IMR-90 (cell line): ENCODE data around the gene ITSN1. TPM values are rescaled to one million over a fixed set of nuclear protein-coding genes. Genes with fewer than 3 reads are reported as not detected.

Source experiments
- ATAC-seq: fragments of 200-7000 bp; cut with Tn5 transposase; 2 replicates; pipeline ENCODE4 v1.9.1; 2020; ENCODE audit warnings: low read depth, mild to moderate bottlenecking, moderate library complexity
- BruUV-seq: library from RNA; stranded (reverse); fragments of 400-500 nt; replicated peaks from 2 replicates; lab custom pipeline; 2021; lab: Mats Ljungman, UMichigan
- CTCF ChIA-PET: fragments of 300-600 bp; formaldehyde crosslinking; extraction: SDS; loops from one replicate; lab custom pipeline; 2021; ENCODE audit warnings: antibody characterized with exemption; lab: Yijun Ruan, JAX
- POLR2A ChIA-PET: fragments of 300-600 bp; sonication (Branson Sonifier 250); formaldehyde crosslinking; loops from one replicate; lab custom pipeline; 2022; ENCODE audit warnings: antibody characterized with exemption; ENCODE audit not compliant: unreplicated experiment; lab: Charles Lee
- DNase-seq: peaks from one replicate; pipeline ENCODE4 v3.0.0; 2013
- H2AFZ ChIP-seq: replicated peaks from 2 replicates; pipeline ENCODE3; 2013; ENCODE audit warnings: low read length, mild to moderate bottlenecking; ENCODE audit not compliant: poor library complexity
- H2AK5ac ChIP-seq: 2 replicates; pipeline ENCODE4 v1.6.1; 2013; ENCODE audit warnings: low read depth, low read length, inconsistent platforms
- H2AK9ac ChIP-seq: replicated peaks from 2 replicates; pipeline ENCODE3; 2013; ENCODE audit warnings: mild to moderate bottlenecking, low read depth, low read length, moderate library complexity; ENCODE audit not compliant: poor library complexity
- H2BK120ac ChIP-seq: 2 replicates; pipeline ENCODE4 v1.6.1; 2013; ENCODE audit warnings: low read depth, low read length, inconsistent platforms
- H2BK15ac ChIP-seq: 3 replicates; pipeline ENCODE4 v1.6.1; 2013; ENCODE audit warnings: low read depth, low read length, inconsistent platforms
- H2BK20ac ChIP-seq: 2 replicates; pipeline ENCODE4 v1.6.1; 2013; ENCODE audit warnings: low read depth, mild to moderate bottlenecking, inconsistent platforms, low read length, moderate library complexity
- H2BK5ac ChIP-seq: 2 replicates; pipeline ENCODE4 v1.6.1; 2013; ENCODE audit warnings: mild to moderate bottlenecking, low read depth, low read length, inconsistent platforms; ENCODE audit not compliant: poor library complexity, severe bottlenecking
- H3K14ac ChIP-seq: replicated peaks from 2 replicates; pipeline ENCODE4 v1.6.1; 2013; ENCODE audit warnings: low read depth, low read length, inconsistent platforms
- H3K18ac ChIP-seq: 2 replicates; pipeline ENCODE4 v1.6.1; 2013; ENCODE audit warnings: low read depth, low read length, control low read depth
- H3K23ac ChIP-seq: 2 replicates; pipeline ENCODE4 v1.6.1; 2013; ENCODE audit warnings: low read depth, low read length, inconsistent platforms
- H3K27ac ChIP-seq: 2 replicates; pipeline ENCODE4 v1.5.1; 2013; ENCODE audit warnings: mild to moderate bottlenecking, control low read depth, low read length; ENCODE audit not compliant: insufficient read depth
- H3K27me3 ChIP-seq: 2 replicates; pipeline ENCODE4 v1.6.1; 2013; ENCODE audit warnings: low read length; ENCODE audit not compliant: control insufficient read depth, insufficient read depth
- H3K36me3 ChIP-seq: 2 replicates; pipeline ENCODE4 v1.6.1; 2013; ENCODE audit warnings: low read length, mixed read lengths; ENCODE audit not compliant: control insufficient read depth, insufficient read depth
- H3K4ac ChIP-seq: 2 replicates; pipeline ENCODE4 v1.6.1; 2013; ENCODE audit warnings: low read depth, low read length, inconsistent platforms
- H3K4me1 ChIP-seq: 2 replicates; pipeline ENCODE4 v1.6.1; 2013; ENCODE audit warnings: low read length, mixed read lengths; ENCODE audit not compliant: control insufficient read depth, insufficient read depth
- H3K4me2 ChIP-seq: 2 replicates; pipeline ENCODE4 v1.6.1; 2013; ENCODE audit warnings: low read depth, mild to moderate bottlenecking, control low read depth, low read length, moderate library complexity
- H3K4me3 ChIP-seq: 2 replicates; pipeline ENCODE4 v1.5.1; 2013; ENCODE audit warnings: low read depth, mild to moderate bottlenecking, control low read depth, low read length, moderate library complexity; ENCODE audit not compliant: insufficient read depth
- H3K56ac ChIP-seq: 2 replicates; pipeline ENCODE4 v1.6.1; 2013; ENCODE audit warnings: low read length, inconsistent platforms; ENCODE audit not compliant: insufficient read depth; ENCODE audit errors: extremely low read depth
- H3K79me1 ChIP-seq, 2 experiments: 2 replicates each; pipeline ENCODE4 v1.6.1; 2013; ENCODE audit warnings: low read length in 2 of 2, inconsistent platforms in 1 of 2, low read depth in 1 of 2
- H3K9ac ChIP-seq: 2 replicates; pipeline ENCODE4 v1.6.1; 2013; ENCODE audit warnings: low read depth, low read length, control low read depth
- H3K9me1 ChIP-seq: 2 replicates; pipeline ENCODE4 v1.6.1; 2013; ENCODE audit warnings: low read length, inconsistent platforms; ENCODE audit not compliant: insufficient read depth
- H3K9me3 ChIP-seq: 2 replicates; pipeline ENCODE4 v1.6.1; 2013; ENCODE audit warnings: low read length; ENCODE audit not compliant: control insufficient read depth, insufficient read depth
- H4K20me1 ChIP-seq: 2 replicates; pipeline ENCODE4 v1.6.1; 2013; ENCODE audit warnings: low read length, inconsistent platforms; ENCODE audit not compliant: insufficient read depth
- H4K5ac ChIP-seq: 2 replicates; pipeline ENCODE4 v1.6.1; 2013; ENCODE audit warnings: mild to moderate bottlenecking, low read depth, low read length, control low read depth
- H4K8ac ChIP-seq, 2 experiments: 2 replicates each; pipeline ENCODE4 v1.6.1; 2013; ENCODE audit warnings: low read depth in 2 of 2, low read length in 2 of 2, control low read depth in 1 of 2, inconsistent platforms in 1 of 2
- H4K91ac ChIP-seq: 2 replicates; pipeline ENCODE4 v1.6.1; 2013; ENCODE audit warnings: low read depth, low read length, inconsistent platforms; ENCODE audit not compliant: insufficient read depth
- CEBPB ChIP-seq: IDR thresholded peaks from 2 replicates; pipeline ENCODE4 v1.6.1; 2012; ENCODE audit warnings: low read depth, low read length, improper control_type of control experiment
- CHD1 ChIP-seq: IDR thresholded peaks from 2 replicates; pipeline ENCODE4 v1.6.1; 2012; ENCODE audit warnings: low read depth, low read length, improper control_type of control experiment
- ELK1 ChIP-seq: fragments of 150-350 bp; IDR thresholded peaks from 2 replicates; pipeline ENCODE4 v1.6.1; 2016; ENCODE audit warnings: low read depth, mild to moderate bottlenecking, low read length, moderate library complexity, borderline replicate concordance
- MAFK ChIP-seq: IDR thresholded peaks from 2 replicates; pipeline ENCODE4 v1.6.1; 2012; ENCODE audit warnings: low read depth, low read length, improper control_type of control experiment
- MAZ ChIP-seq: IDR thresholded peaks from 2 replicates; pipeline ENCODE4 v1.6.1; 2012; ENCODE audit warnings: low read depth, mild to moderate bottlenecking, low read length, improper control_type of control experiment, moderate library complexity, borderline replicate concordance
- MXI1 ChIP-seq: IDR thresholded peaks from 2 replicates; pipeline ENCODE4 v1.6.1; 2012; ENCODE audit warnings: low read depth, mild to moderate bottlenecking, low read length, moderate library complexity, borderline replicate concordance
- NFE2L2 ChIP-seq: fragments of 150-350 bp; IDR thresholded peaks from 2 replicates; pipeline ENCODE4 v1.6.1; 2016; ENCODE audit warnings: low read depth, mild to moderate bottlenecking, low read length
- POLR2A ChIP-seq: IDR thresholded peaks from 2 replicates; pipeline ENCODE4 v1.6.1; 2012; ENCODE audit warnings: mild to moderate bottlenecking, low read depth, low read length
- RAD21 ChIP-seq: IDR thresholded peaks from 2 replicates; pipeline ENCODE4 v1.6.1; 2012; ENCODE audit warnings: low read length, improper control_type of control experiment
- RCOR1 ChIP-seq: IDR thresholded peaks from 2 replicates; pipeline ENCODE4 v1.6.1; 2012; ENCODE audit warnings: mild to moderate bottlenecking, low read length, improper control_type of control experiment; ENCODE audit not compliant: insufficient replicate concordance
- RFX5 ChIP-seq: IDR thresholded peaks from 2 replicates; pipeline ENCODE4 v1.8.0; 2012; ENCODE audit warnings: low read depth, mild to moderate bottlenecking, low read length, moderate library complexity
- SMC3 ChIP-seq: fragments of 150-350 bp; IDR thresholded peaks from 2 replicates; pipeline ENCODE4 v1.6.1; 2016; ENCODE audit warnings: low read depth, mild to moderate bottlenecking, antibody characterized with exemption, low read length, moderate library complexity
- USF2 ChIP-seq: fragments of 150-350 bp; IDR thresholded peaks from 2 replicates; pipeline ENCODE4 v1.6.1; 2017; ENCODE audit warnings: mild to moderate bottlenecking, antibody characterized with exemption, low read length, low read depth
- WGBS, 2 experiments: methylation state at CpG; one replicate each; pipeline versions ENCODE4 v1.1.5 to v1.1.7; 2013; ENCODE audit warnings: missing lambda C conversion rate in 2 of 2; ENCODE audit not compliant: insufficient read length in 1 of 2; ENCODE audit errors: extremely low coverage in 2 of 2; 5-methylcytosine and 5-hydroxymethylcytosine counted together
- dilution Hi-C: fragments of 300-500 bp; cut with HindIII; formaldehyde crosslinking; loops from one replicate; pipeline ENCODE4 v1.14.3; 2018; ENCODE audit warnings: low sequenced_read_pairs; ENCODE audit not compliant: unreplicated experiment
- in situ Hi-C: fragments of 300-500 bp; cut with MboI; formaldehyde crosslinking; loops from 3 replicates; pipeline ENCODE4 v1.14.3; 2019; ENCODE audit warnings: low sequenced_read_pairs, inconsistent platforms, mixed read lengths
- intact Hi-C: fragments of 100-400 bp; cut with micrococcal nuclease; formaldehyde crosslinking; loops from 2 replicates; pipeline ENCODE4 v1.10.0; 2022
- polyA plus RNA-seq, 3 experiments: library from polyadenylated mRNA; depleted of rRNA; stranded (reverse); fragments of >200 nt; gene quantifications; 2 replicates each; pipeline ENCODE4 v1.2.3, GENCODE V29; 2012; ENCODE audit warnings: low replicate concordance in 1 of 3
- total RNA-seq: library from RNA; depleted of rRNA; stranded (reverse); fragments of >200 nt; gene quantifications from 2 replicates; pipeline ENCODE4 v1.2.3, GENCODE V29; 2012

The ITSN1 gene
- total and polyA plus RNA-seq, 2 of the 4 experiments (the other 2 are of a cell fraction) = 45.4 to 62.0 TPM

- Histone ChIP-seq H3K4me2 (no peak overlapping the region), H2AFZ (no peak overlapping the region), H2BK20ac (no peak overlapping the region), H2BK120ac (no peak overlapping the region), H3K9me1 (no peaks in the 10 kb centered on the region), H3K4me1 (no peaks in the 10 kb centered on the region), H2BK15ac (no peak overlapping the region), H3K9me3 (no peaks in the 10 kb centered on the region), H3K56ac (no peak overlapping the region), H2AK9ac (no peak overlapping the region), H3K4me3 (no peak overlapping the region), H3K18ac (no peak overlapping the region), H4K91ac (no peak overlapping the region), H3K4ac (no peak overlapping the region), H3K9ac (no peak overlapping the region), H3K23ac (no peak overlapping the region), H2BK5ac (no peak overlapping the region), H3K36me3 (no peaks in the 10 kb centered on the region), H4K5ac (no peak overlapping the region), H3K14ac (no peak overlapping the region), H4K8ac (no peak overlapping the region), H4K20me1 (no peaks in the 10 kb centered on the region), H3K27ac (no peak overlapping the region), H2AK5ac (no peak overlapping the region), H3K27me3 (peaks cover 7% of the 10 kb centered on the region; the same call in 1 of the 2 replicates), H3K79me1 (no peaks in the 10 kb centered on the region)
- DNase-seq = no peak
- ATAC-seq = no peak
- TF ChIP-seq NFE2L2 (no peak), RCOR1 (no peak), MXI1 (no peak), RAD21 (no peak), USF2 (no peak), CHD1 (no peak), CEBPB (no peak), SMC3 (no peak), MAFK (no peak), RFX5 (no peak), POLR2A (no peak), MAZ (no peak), ELK1 (no peak)
- 55% methylated on average over 4 of the region's 15 CpGs; no CpG with 5 or more reads in 1 of the 2 experiments for WGBS, 2 experiments
- POLR2A ChIA-PET = no interaction called here
- in situ Hi-C loops = no loop called here
- dilution Hi-C loops = no loop called here
- CTCF ChIA-PET = no interaction called here
- intact Hi-C loops = no loop called here
- BruUV-seq = no TSS peak
Observed at GRCh38 chr21:33858667-33859372, 216.5 kb downstream of the ITSN1 start.
